Omental fat pad (tissue), 4 donors: Measurements from ENCODE around the gene SHB. TPM values are rescaled to one million over a fixed set of nuclear protein-coding genes. Genes with fewer than 3 reads are reported as not detected.

Experiments used
- ATAC-seq: fragments of 150-250 bp; one replicate; pipeline ENCODE4 v1.9.1; 2016; ENCODE audit warnings: mild to moderate bottlenecking, moderate library complexity; ENCODE audit not compliant: low FRiP score
- DNase-seq: peaks from one replicate; pipeline ENCODE4 v3.0.0-alpha.2; 2019; ENCODE audit warnings: low spot score
- total RNA-seq, 4 donors: library from RNA; depleted of rRNA; stranded (reverse); fragments of >200 nt; gene quantifications; one replicate each; pipeline ENCODE4 v1.1.0, GENCODE V29; 2016
- TF ChIP-seq, protein P1 (sequence below), 3 donors: fragments of 450-650 bp; IDR thresholded peaks; one replicate each; pipeline ENCODE4 v1.5.1; 2016 to 2017; ENCODE audit warnings: antibody characterized with exemption in 3 of 3, mild to moderate bottlenecking in 3 of 3, moderate library complexity in 2 of 3

Gene SHB
- total RNA-seq, 4 donors from 2014 or later, result 10.4 to 61.6 (median 20.7) TPM

DNA sequence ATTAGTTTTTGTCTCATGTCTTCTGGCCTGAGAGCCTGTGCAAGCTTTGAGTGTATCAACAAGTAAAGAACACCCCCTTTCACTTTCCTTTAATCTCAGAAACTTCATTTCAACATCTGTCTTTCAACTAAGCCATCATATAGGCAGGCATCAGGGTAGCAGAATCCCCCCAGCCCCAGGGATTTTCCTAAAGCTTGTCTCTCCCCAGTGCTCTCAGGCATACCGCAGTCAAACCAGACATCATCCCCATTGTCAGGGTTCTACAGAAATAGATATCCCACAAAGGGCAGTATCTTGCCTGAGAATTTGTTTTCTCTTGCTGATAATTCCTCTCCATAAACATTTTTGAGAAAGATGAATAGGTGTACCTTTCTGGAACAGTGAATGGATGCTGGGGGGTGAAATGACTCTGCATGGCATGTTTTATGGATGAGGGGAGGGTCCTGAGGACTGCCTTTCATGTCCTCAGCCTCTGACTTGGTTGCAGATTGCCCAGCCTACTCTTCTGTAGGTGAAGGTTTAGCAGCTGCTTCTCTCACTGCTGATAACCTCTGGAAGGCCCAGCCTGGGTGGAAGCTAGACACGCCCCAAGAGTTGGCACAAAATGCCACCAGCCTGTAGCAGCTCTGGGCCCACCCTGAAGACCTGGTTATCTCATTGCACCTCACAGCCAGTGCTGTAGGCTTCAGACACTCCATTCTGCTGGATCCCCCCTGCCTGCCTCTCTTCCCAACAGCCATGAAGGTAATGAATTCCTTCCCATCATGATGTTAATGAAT is 20.5 kb upstream of the SHB start:
- ATAC-seq (no peak), DNase-seq (no peak)
- TF ChIP-seq, protein P1, sequence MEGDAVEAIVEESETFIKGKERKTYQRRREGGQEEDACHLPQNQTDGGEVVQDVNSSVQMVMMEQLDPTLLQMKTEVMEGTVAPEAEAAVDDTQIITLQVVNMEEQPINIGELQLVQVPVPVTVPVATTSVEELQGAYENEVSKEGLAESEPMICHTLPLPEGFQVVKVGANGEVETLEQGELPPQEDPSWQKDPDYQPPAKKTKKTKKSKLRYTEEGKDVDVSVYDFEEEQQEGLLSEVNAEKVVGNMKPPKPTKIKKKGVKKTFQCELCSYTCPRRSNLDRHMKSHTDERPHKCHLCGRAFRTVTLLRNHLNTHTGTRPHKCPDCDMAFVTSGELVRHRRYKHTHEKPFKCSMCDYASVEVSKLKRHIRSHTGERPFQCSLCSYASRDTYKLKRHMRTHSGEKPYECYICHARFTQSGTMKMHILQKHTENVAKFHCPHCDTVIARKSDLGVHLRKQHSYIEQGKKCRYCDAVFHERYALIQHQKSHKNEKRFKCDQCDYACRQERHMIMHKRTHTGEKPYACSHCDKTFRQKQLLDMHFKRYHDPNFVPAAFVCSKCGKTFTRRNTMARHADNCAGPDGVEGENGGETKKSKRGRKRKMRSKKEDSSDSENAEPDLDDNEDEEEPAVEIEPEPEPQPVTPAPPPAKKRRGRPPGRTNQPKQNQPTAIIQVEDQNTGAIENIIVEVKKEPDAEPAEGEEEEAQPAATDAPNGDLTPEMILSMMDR (IDR thresholded peaks at IDR 0.05), result no peak

DNA sequence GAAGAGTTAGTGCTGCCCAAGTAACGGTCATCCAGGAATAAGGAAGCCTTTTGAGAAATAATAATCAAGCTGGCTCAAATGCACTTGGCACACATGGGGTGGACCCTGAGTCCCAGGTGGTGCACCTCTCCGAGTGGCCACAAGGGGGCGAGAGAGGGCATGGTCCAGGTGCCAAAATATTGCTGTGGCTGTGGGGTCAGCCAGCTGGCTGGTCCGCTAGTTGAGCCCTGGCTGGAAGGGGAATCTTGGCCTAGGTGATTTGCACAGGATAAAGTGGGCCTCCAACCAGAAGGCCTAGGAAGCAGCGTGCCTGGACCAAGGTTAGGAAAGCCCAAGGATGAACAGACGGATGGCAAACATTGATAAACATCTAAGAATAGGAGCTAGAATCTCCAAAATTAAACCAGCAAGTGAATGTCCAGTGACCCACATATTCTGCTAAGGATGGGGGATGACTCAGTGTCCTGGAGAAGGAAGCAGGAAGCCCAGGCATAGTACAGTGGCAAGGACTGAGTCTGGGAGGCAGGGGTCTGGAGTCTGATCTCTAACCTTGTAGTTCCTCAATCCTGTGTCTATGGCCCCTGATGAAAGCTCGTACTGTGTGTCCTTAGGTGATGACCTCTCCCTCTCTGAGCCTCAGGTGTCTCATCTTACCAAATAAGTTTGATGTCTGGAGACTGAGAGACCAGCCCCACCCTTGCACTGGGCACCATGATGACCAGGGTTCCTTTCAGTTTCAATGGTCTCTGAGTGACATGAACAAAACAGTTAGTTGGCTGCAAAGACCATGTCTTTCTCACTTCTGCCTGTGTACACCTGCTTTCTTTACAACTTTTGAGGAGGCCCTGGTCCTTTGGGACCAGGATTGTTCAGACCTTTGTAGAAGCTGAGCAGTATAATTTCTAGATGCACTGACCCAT is 19.2 kb upstream of the SHB start:
- DNase-seq (peak; percentile 88), ATAC-seq (peak; percentile 70)
- TF ChIP-seq, protein P1 (IDR thresholded peaks at IDR 0.05), result peak in 2 of 3 donors; percentile 42 to 58

GRCh38 chr9:38086496-38086895 is 17.5 kb upstream of the SHB start:
- DNase-seq, result no peak
- TF ChIP-seq, protein P1 (IDR thresholded peaks at IDR 0.05), result no peak

DNA sequence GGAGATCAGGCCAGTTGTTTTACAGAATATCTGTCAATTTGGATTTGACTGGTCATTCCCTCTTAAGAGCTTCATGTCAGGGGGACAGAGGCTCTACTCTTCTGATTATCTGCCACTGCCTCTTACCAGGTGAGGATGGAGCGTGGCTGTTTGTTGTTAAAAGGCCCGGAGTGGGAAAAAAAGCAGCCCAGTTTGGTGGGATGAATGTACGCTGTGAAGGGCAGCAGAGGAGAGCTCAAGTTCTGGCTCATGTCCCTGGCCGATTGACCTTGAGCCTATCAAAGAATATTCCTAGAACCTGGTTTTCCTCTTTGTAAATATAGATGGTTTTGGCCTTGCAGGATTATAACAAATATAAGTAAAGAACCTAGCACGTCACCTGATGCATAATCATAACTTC is 16.3 kb upstream of the SHB start:
- TF ChIP-seq, protein P1 (IDR thresholded peaks at IDR 0.05), result no peak
- DNase-seq (no peak), ATAC-seq (no peak)

More at GRCh38 chr9:38086496-38086895, 17.5 kb upstream of the SHB start:
- no peak for ATAC-seq

GRCh38 chr9:38084556-38084880 is 15.5 kb upstream of the SHB start:
- TF ChIP-seq, protein P1 (IDR thresholded peaks at IDR 0.05), result no peak
- DNase-seq, result no peak
- ATAC-seq, result no peak

DNA sequence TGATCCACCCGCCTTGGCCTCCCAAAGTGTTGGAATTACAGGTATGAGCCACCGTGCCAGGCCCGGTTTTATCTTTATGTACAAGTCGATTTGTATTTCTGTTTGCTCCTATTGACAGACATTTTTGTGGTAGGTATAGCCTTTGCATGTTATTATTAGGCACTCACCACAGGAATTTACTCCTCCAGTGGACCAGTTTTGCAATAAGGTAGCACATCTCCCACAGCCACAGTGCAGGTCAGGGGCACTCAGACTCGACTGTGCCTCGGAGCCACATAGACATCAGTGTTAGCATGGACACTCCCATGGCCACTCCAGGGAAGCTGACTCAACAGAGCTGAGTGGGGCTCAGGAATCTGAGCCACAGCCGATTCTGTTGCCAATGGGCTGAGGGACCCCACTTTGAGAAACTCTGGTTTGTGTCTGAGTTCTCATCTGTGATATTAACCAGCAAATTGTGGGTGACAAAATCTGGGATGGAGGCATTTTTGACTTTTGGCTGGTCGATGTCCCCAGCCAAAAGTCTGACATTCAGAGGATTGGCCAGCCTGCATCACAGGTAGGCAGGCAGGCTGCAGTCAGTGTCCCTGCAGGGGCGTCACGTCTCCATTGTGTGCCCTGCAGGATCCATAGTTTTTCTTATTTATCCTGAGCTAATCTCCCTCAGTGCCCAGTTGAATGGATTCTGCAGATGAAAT is 15.0 kb upstream of the SHB start:
- no peak for DNase-seq
- no peak for ATAC-seq

More for the DNA sequence above, 15.0 kb upstream of the SHB start:
- TF ChIP-seq, protein P1 (IDR thresholded peaks at IDR 0.05), result no peak
